IMR-90 (cell line): ENCODE measurements around the gene ZNF836. TPM values are rescaled to one million over a fixed set of nuclear protein-coding genes. Genes with fewer than 3 reads are reported as not detected.
A peak's percentile ranks its signal among the peaks of the same experiment; 100 is the strongest.

Source experiments
- ATAC-seq: fragments of 200-7000 bp; cut with Tn5 transposase; 2 replicates; pipeline ENCODE4 v1.9.1; 2020; ENCODE audit warnings: low read depth, mild to moderate bottlenecking, moderate library complexity
- BruUV-seq: library from RNA; stranded (reverse); fragments of 400-500 nt; replicated peaks from 2 replicates; lab custom pipeline; 2021; lab: Mats Ljungman, UMichigan
- CTCF ChIA-PET: fragments of 300-600 bp; formaldehyde crosslinking; extraction: SDS; loops from one replicate; lab custom pipeline; 2021; ENCODE audit warnings: antibody characterized with exemption; lab: Yijun Ruan, JAX
- POLR2A ChIA-PET: fragments of 300-600 bp; sonication (Branson Sonifier 250); formaldehyde crosslinking; loops from one replicate; lab custom pipeline; 2022; ENCODE audit warnings: antibody characterized with exemption; ENCODE audit not compliant: unreplicated experiment; lab: Charles Lee
- DNase-seq: peaks from one replicate; pipeline ENCODE4 v3.0.0; 2013
- H2AFZ ChIP-seq: replicated peaks from 2 replicates; pipeline ENCODE3; 2013; ENCODE audit warnings: low read length, mild to moderate bottlenecking; ENCODE audit not compliant: poor library complexity
- H2AK5ac ChIP-seq: 2 replicates; pipeline ENCODE4 v1.6.1; 2013; ENCODE audit warnings: low read depth, low read length, inconsistent platforms
- H2AK9ac ChIP-seq: replicated peaks from 2 replicates; pipeline ENCODE3; 2013; ENCODE audit warnings: mild to moderate bottlenecking, low read depth, low read length, moderate library complexity; ENCODE audit not compliant: poor library complexity
- H2BK120ac ChIP-seq: 2 replicates; pipeline ENCODE4 v1.6.1; 2013; ENCODE audit warnings: low read depth, low read length, inconsistent platforms
- H2BK15ac ChIP-seq: 3 replicates; pipeline ENCODE4 v1.6.1; 2013; ENCODE audit warnings: low read depth, low read length, inconsistent platforms
- H2BK20ac ChIP-seq: 2 replicates; pipeline ENCODE4 v1.6.1; 2013; ENCODE audit warnings: low read depth, mild to moderate bottlenecking, inconsistent platforms, low read length, moderate library complexity
- H2BK5ac ChIP-seq: 2 replicates; pipeline ENCODE4 v1.6.1; 2013; ENCODE audit warnings: mild to moderate bottlenecking, low read depth, low read length, inconsistent platforms; ENCODE audit not compliant: poor library complexity, severe bottlenecking
- H3K14ac ChIP-seq: replicated peaks from 2 replicates; pipeline ENCODE4 v1.6.1; 2013; ENCODE audit warnings: low read depth, low read length, inconsistent platforms
- H3K18ac ChIP-seq: 2 replicates; pipeline ENCODE4 v1.6.1; 2013; ENCODE audit warnings: low read depth, low read length, control low read depth
- H3K23ac ChIP-seq: 2 replicates; pipeline ENCODE4 v1.6.1; 2013; ENCODE audit warnings: low read depth, low read length, inconsistent platforms
- H3K27ac ChIP-seq: 2 replicates; pipeline ENCODE4 v1.5.1; 2013; ENCODE audit warnings: mild to moderate bottlenecking, control low read depth, low read length; ENCODE audit not compliant: insufficient read depth
- H3K27me3 ChIP-seq: 2 replicates; pipeline ENCODE4 v1.6.1; 2013; ENCODE audit warnings: low read length; ENCODE audit not compliant: control insufficient read depth, insufficient read depth
- H3K36me3 ChIP-seq: 2 replicates; pipeline ENCODE4 v1.6.1; 2013; ENCODE audit warnings: low read length, mixed read lengths; ENCODE audit not compliant: control insufficient read depth, insufficient read depth
- H3K4ac ChIP-seq: 2 replicates; pipeline ENCODE4 v1.6.1; 2013; ENCODE audit warnings: low read depth, low read length, inconsistent platforms
- H3K4me1 ChIP-seq: 2 replicates; pipeline ENCODE4 v1.6.1; 2013; ENCODE audit warnings: low read length, mixed read lengths; ENCODE audit not compliant: control insufficient read depth, insufficient read depth
- H3K4me2 ChIP-seq: 2 replicates; pipeline ENCODE4 v1.6.1; 2013; ENCODE audit warnings: low read depth, mild to moderate bottlenecking, control low read depth, low read length, moderate library complexity
- H3K4me3 ChIP-seq: 2 replicates; pipeline ENCODE4 v1.5.1; 2013; ENCODE audit warnings: low read depth, mild to moderate bottlenecking, control low read depth, low read length, moderate library complexity; ENCODE audit not compliant: insufficient read depth
- H3K56ac ChIP-seq: 2 replicates; pipeline ENCODE4 v1.6.1; 2013; ENCODE audit warnings: low read length, inconsistent platforms; ENCODE audit not compliant: insufficient read depth; ENCODE audit errors: extremely low read depth
- H3K79me1 ChIP-seq, 2 experiments: 2 replicates each; pipeline ENCODE4 v1.6.1; 2013; ENCODE audit warnings: low read length in 2 of 2, inconsistent platforms in 1 of 2, low read depth in 1 of 2
- H3K9ac ChIP-seq: 2 replicates; pipeline ENCODE4 v1.6.1; 2013; ENCODE audit warnings: low read depth, low read length, control low read depth
- H3K9me1 ChIP-seq: 2 replicates; pipeline ENCODE4 v1.6.1; 2013; ENCODE audit warnings: low read length, inconsistent platforms; ENCODE audit not compliant: insufficient read depth
- H3K9me3 ChIP-seq: 2 replicates; pipeline ENCODE4 v1.6.1; 2013; ENCODE audit warnings: low read length; ENCODE audit not compliant: control insufficient read depth, insufficient read depth
- H4K20me1 ChIP-seq: 2 replicates; pipeline ENCODE4 v1.6.1; 2013; ENCODE audit warnings: low read length, inconsistent platforms; ENCODE audit not compliant: insufficient read depth
- H4K5ac ChIP-seq: 2 replicates; pipeline ENCODE4 v1.6.1; 2013; ENCODE audit warnings: mild to moderate bottlenecking, low read depth, low read length, control low read depth
- H4K8ac ChIP-seq, 2 experiments: 2 replicates each; pipeline ENCODE4 v1.6.1; 2013; ENCODE audit warnings: low read depth in 2 of 2, low read length in 2 of 2, control low read depth in 1 of 2, inconsistent platforms in 1 of 2
- H4K91ac ChIP-seq: 2 replicates; pipeline ENCODE4 v1.6.1; 2013; ENCODE audit warnings: low read depth, low read length, inconsistent platforms; ENCODE audit not compliant: insufficient read depth
- BHLHE40 ChIP-seq: fragments of 150-350 bp; IDR thresholded peaks from 2 replicates; pipeline ENCODE4 v1.6.1; 2016; ENCODE audit warnings: mild to moderate bottlenecking, low read depth, low read length
- CEBPB ChIP-seq: IDR thresholded peaks from 2 replicates; pipeline ENCODE4 v1.6.1; 2012; ENCODE audit warnings: low read depth, low read length, improper control_type of control experiment
- CHD1 ChIP-seq: IDR thresholded peaks from 2 replicates; pipeline ENCODE4 v1.6.1; 2012; ENCODE audit warnings: low read depth, low read length, improper control_type of control experiment
- ELK1 ChIP-seq: fragments of 150-350 bp; IDR thresholded peaks from 2 replicates; pipeline ENCODE4 v1.6.1; 2016; ENCODE audit warnings: low read depth, mild to moderate bottlenecking, low read length, moderate library complexity, borderline replicate concordance
- FOS ChIP-seq: fragments of 150-350 bp; IDR thresholded peaks from 2 replicates; pipeline ENCODE4 v1.6.1; 2016; ENCODE audit warnings: low read depth, low read length
- MAFK ChIP-seq: IDR thresholded peaks from 2 replicates; pipeline ENCODE4 v1.6.1; 2012; ENCODE audit warnings: low read depth, low read length, improper control_type of control experiment
- MAZ ChIP-seq: IDR thresholded peaks from 2 replicates; pipeline ENCODE4 v1.6.1; 2012; ENCODE audit warnings: low read depth, mild to moderate bottlenecking, low read length, improper control_type of control experiment, moderate library complexity, borderline replicate concordance
- MXI1 ChIP-seq: IDR thresholded peaks from 2 replicates; pipeline ENCODE4 v1.6.1; 2012; ENCODE audit warnings: low read depth, mild to moderate bottlenecking, low read length, moderate library complexity, borderline replicate concordance
- NFE2L2 ChIP-seq: fragments of 150-350 bp; IDR thresholded peaks from 2 replicates; pipeline ENCODE4 v1.6.1; 2016; ENCODE audit warnings: low read depth, mild to moderate bottlenecking, low read length
- POLR2A ChIP-seq: IDR thresholded peaks from 2 replicates; pipeline ENCODE4 v1.6.1; 2012; ENCODE audit warnings: mild to moderate bottlenecking, low read depth, low read length
- RAD21 ChIP-seq: IDR thresholded peaks from 2 replicates; pipeline ENCODE4 v1.6.1; 2012; ENCODE audit warnings: low read length, improper control_type of control experiment
- RCOR1 ChIP-seq: IDR thresholded peaks from 2 replicates; pipeline ENCODE4 v1.6.1; 2012; ENCODE audit warnings: mild to moderate bottlenecking, low read length, improper control_type of control experiment; ENCODE audit not compliant: insufficient replicate concordance
- RFX5 ChIP-seq: IDR thresholded peaks from 2 replicates; pipeline ENCODE4 v1.8.0; 2012; ENCODE audit warnings: low read depth, mild to moderate bottlenecking, low read length, moderate library complexity
- SMC3 ChIP-seq: fragments of 150-350 bp; IDR thresholded peaks from 2 replicates; pipeline ENCODE4 v1.6.1; 2016; ENCODE audit warnings: low read depth, mild to moderate bottlenecking, antibody characterized with exemption, low read length, moderate library complexity
- WGBS, 2 experiments: methylation state at CpG; one replicate each; pipeline versions ENCODE4 v1.1.5 to v1.1.7; 2013; ENCODE audit warnings: missing lambda C conversion rate in 2 of 2; ENCODE audit not compliant: insufficient read length in 1 of 2; ENCODE audit errors: extremely low coverage in 2 of 2; 5-methylcytosine and 5-hydroxymethylcytosine counted together
- dilution Hi-C: fragments of 300-500 bp; cut with HindIII; formaldehyde crosslinking; loops from one replicate; pipeline ENCODE4 v1.14.3; 2018; ENCODE audit warnings: low sequenced_read_pairs; ENCODE audit not compliant: unreplicated experiment
- in situ Hi-C: fragments of 300-500 bp; cut with MboI; formaldehyde crosslinking; loops from 3 replicates; pipeline ENCODE4 v1.14.3; 2019; ENCODE audit warnings: low sequenced_read_pairs, inconsistent platforms, mixed read lengths
- intact Hi-C: fragments of 100-400 bp; cut with micrococcal nuclease; formaldehyde crosslinking; loops from 2 replicates; pipeline ENCODE4 v1.10.0; 2022
- polyA plus RNA-seq, 3 experiments: library from polyadenylated mRNA; depleted of rRNA; stranded (reverse); fragments of >200 nt; gene quantifications; 2 replicates each; pipeline ENCODE4 v1.2.3, GENCODE V29; 2012; ENCODE audit warnings: low replicate concordance in 1 of 3
- total RNA-seq: library from RNA; depleted of rRNA; stranded (reverse); fragments of >200 nt; gene quantifications from 2 replicates; pipeline ENCODE4 v1.2.3, GENCODE V29; 2012
- TF ChIP-seq, protein P1 (sequence below): fragments of 150-350 bp; IDR thresholded peaks from 2 replicates; pipeline ENCODE4 v1.6.1; 2017; ENCODE audit warnings: mild to moderate bottlenecking, antibody characterized with exemption, low read length, low read depth
- TF ChIP-seq, protein P2 (sequence below): conservative IDR thresholded peaks from 2 replicates; pipeline ENCODE4 v1.5.1; 2012; ENCODE audit warnings: mild to moderate bottlenecking, low read depth, low read length, improper control_type of control experiment

ZNF836 gene
- total and polyA plus RNA-seq, 2 of the 4 experiments (the other 2 are of a cell fraction), result 1.1 to 4.1 TPM

DNA sequence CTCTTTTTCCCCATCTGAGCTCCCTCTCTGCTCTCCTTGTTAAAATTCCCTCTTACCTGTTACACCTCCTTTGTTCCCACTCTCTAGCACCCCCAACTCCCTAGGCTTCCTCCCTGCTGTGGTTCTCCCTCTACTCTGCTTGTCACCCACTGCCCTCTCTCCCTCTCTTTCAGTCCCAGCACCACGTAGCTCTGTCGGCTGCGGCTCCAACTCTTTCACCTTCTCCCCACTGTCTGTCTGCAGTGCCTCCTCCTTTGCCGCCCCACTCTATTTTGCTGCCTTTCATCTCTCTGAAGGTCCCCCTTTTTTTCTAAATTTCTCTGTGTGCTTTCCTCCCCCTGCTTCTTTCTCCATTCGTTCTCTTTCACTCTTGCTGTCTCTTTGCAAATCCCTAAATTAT lies 1.1 kb downstream of the ZNF836 start:
- Histone ChIP-seq H2AK5ac (no peak overlapping the region), H3K9me3 (no peaks in the 10 kb centered on the region; the same call in 1 of the 2 replicates), H3K36me3 (peaks cover 11% of the 10 kb centered on the region), H2AK9ac (no peak overlapping the region), H3K4ac (no peak overlapping the region), H4K91ac (no peak overlapping the region), H3K79me1 (peaks cover 5 to 14% of the 10 kb centered on the region in 2 experiments; a peak in 3 of 4 replicates), H2BK20ac (no peak overlapping the region), H3K18ac (no peak overlapping the region), H3K56ac (no peak overlapping the region), H2AFZ (peak overlapping the region; percentile 98), H3K27me3 (no peaks in the 10 kb centered on the region), H3K4me2 (peak overlapping the region; percentile 94), H2BK5ac (no peak overlapping the region), H3K9ac (peak overlapping the region; percentile 92), H3K4me1 (no peaks in the 10 kb centered on the region), H3K23ac (no peak overlapping the region; the same call in 1 of the 2 replicates), H4K20me1 (no peaks in the 10 kb centered on the region), H3K4me3 (peak overlapping the region; percentile 90), H2BK120ac (no peak overlapping the region), H3K27ac (peak overlapping the region; percentile 14; the same call in 1 of the 2 replicates), H2BK15ac (no peak overlapping the region), H4K5ac (no peak overlapping the region), H3K14ac (no peak overlapping the region), H3K9me1 (no peaks in the 10 kb centered on the region), H4K8ac (no peak overlapping the region; a peak in 2 of 4 replicates)
- TF ChIP-seq CEBPB (no peak), MAFK (no peak), POLR2A (no peak), MAZ (no peak), CHD1 (no peak), RCOR1 (no peak), ELK1 (no peak), NFE2L2 (no peak), SMC3 (no peak), RAD21 (no peak), FOS (no peak), MXI1 (no peak), RFX5 (no peak), BHLHE40 (no peak)
- TF ChIP-seq, protein P1, sequence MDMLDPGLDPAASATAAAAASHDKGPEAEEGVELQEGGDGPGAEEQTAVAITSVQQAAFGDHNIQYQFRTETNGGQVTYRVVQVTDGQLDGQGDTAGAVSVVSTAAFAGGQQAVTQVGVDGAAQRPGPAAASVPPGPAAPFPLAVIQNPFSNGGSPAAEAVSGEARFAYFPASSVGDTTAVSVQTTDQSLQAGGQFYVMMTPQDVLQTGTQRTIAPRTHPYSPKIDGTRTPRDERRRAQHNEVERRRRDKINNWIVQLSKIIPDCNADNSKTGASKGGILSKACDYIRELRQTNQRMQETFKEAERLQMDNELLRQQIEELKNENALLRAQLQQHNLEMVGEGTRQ, result no peak
- TF ChIP-seq, protein P2, sequence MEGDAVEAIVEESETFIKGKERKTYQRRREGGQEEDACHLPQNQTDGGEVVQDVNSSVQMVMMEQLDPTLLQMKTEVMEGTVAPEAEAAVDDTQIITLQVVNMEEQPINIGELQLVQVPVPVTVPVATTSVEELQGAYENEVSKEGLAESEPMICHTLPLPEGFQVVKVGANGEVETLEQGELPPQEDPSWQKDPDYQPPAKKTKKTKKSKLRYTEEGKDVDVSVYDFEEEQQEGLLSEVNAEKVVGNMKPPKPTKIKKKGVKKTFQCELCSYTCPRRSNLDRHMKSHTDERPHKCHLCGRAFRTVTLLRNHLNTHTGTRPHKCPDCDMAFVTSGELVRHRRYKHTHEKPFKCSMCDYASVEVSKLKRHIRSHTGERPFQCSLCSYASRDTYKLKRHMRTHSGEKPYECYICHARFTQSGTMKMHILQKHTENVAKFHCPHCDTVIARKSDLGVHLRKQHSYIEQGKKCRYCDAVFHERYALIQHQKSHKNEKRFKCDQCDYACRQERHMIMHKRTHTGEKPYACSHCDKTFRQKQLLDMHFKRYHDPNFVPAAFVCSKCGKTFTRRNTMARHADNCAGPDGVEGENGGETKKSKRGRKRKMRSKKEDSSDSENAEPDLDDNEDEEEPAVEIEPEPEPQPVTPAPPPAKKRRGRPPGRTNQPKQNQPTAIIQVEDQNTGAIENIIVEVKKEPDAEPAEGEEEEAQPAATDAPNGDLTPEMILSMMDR, result no peak
- DNase-seq, result no peak
- in situ Hi-C loops, result no loop called here
- ATAC-seq, result peak; percentile 46
- dilution Hi-C loops, result no loop called here
- no TSS peak for BruUV-seq
- ChIA-PET CTCF (no interaction called here), POLR2A (no interaction called here)
- WGBS, 2 experiments, result 0% methylated on average over 1 of the region's 5 CpGs; no CpG with 5 or more reads in 1 of the 2 experiments
- intact Hi-C loops, result loop anchor here (2.0 kb wide), 1 partner anchor 18 kb away; no protein-coding TSS in a partner anchor
